Posterior cingulate gyrus (tissue), 11 donors: Measurements from ENCODE around the gene MDC1.

Experiments
- DNase-seq, 10 donors: peaks; one replicate each; pipeline versions ENCODE4 v3.0.0 to v3.0.0-alpha.2; 2020 to 2021; ENCODE audit warnings: mixed read lengths in 3 of 10
- intact Hi-C: fragments of 100-400 bp; cut with DNase I; formaldehyde crosslinking; loops from one replicate; pipeline ENCODE4 v1.15.1; 2023

The MDC1 gene

DNA sequence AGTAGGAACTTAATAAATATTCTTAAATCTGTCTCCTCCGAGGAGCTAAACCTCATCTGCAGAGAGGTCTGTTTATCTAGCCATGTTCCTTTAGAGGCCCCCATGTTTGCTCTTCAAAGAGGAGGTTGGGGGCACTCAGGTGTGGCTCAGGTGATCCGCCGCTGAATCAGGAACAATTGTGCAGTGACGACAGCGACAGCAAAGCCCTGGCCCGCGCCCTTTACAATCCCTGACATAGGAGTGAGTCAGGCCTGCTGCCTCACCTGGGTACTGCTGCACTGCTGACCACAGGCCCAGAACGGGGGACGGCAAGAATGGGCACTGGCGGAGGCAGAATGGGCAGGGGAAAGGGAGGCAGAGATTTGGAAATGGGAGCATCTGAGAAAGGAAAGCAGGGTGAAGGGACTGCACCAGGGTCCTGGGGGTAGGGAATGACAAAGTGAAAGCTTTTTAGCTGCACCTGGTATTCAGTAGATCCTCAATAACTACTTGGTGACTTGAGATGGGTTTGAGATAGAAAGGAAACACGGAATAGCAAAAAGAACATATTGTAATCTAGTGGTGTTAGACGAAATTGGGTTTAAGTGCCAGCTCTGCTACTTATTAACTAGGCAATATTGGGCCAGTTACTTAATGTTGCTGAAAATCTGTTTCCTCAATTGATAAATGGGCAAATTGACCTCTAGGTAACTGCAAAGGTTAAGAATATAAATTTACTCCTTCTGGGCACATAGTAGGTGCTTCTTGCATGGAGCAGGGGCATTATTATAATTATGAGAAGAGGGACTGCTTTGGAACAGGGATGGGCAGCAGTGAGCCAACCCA is 32.7 kb upstream of the MDC1 start:
- intact Hi-C loops = loop anchor here (10.0 kb wide), 1 partner anchor 335 kb away; no protein-coding TSS in a partner anchor
- DNase-seq = peak in 1 of 10 donors; percentile 57

DNA sequence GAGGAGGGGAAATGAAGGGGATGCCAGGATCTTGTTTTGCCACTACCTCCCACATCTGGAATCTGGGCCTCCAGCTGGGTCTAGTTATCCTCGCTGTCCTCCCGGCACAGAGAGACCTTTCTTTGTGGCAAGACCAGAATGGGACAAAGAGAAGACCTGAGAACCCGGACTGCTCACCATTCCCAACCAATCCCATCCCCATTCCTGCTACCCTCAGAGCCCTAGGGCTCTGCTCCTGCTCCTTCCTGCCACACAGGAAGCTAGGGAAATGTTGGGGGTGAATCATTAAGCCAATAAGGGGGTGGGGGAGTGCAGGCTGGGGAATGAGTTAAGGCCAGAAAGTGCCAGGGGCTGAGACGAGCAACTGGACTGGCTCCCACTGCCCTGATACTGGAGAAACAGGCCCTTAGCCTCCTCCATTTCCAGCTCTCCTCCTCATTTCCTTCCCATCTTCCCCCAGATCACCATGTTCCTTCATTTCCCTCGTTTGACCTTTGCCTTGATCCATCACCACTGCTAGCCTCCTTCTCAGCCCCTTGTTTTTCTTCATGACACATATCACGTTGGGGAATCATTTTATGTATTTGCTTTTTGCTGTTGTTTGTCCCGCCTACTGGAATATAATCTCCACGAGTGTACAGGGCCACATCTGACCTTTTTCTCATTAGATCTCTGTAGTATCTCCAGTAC is 31.9 kb upstream of the MDC1 start:
- intact Hi-C loops = loop anchor here (10.0 kb wide), 1 partner anchor 336 kb away; no protein-coding TSS in a partner anchor
- peak in 1 of 10 donors; percentile 24 for DNase-seq

DNA sequence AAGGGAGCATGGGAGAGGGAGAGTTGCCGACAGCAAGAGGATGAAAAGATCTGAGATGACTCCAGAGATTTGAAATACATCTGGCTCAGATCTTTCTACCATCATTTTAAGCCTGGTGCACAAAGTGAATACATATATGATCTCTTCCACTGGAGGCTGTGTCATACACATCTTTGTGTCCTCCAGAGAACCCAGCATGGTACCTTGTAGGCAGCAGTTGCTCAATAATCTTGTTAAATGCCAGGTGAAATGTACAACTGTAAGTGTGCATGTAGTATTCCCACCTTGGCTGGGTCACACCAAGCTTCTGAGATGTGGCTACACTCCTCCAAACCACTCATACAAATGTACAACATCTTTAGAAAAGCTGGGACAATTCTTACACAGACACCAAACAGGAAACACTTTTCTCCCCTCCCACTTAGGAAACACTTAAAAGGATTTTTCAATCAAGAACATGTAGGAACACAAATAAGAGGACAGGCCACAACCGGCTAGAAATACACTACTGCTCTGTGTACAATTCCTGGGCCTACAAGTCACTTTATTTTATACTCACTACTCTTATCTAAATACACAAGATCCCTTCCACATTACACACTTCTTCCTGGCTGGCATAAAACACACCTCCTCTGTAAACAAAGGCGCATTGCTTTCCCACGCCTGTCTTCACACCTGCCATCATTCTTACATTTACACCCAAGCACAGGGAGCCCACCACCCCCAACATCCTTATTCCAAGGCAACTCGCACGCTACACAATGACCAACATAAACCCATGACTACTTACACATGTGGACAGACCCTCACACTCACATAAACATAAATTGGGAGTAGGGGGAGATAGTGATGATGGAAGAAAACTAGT is 31.1 kb upstream of the MDC1 start:
- DNase-seq = peak in 1 of 10 donors; percentile 4
- intact Hi-C loops = loop anchor here (10.0 kb wide), 1 partner anchor 337 kb away; no protein-coding TSS in a partner anchor

DNA sequence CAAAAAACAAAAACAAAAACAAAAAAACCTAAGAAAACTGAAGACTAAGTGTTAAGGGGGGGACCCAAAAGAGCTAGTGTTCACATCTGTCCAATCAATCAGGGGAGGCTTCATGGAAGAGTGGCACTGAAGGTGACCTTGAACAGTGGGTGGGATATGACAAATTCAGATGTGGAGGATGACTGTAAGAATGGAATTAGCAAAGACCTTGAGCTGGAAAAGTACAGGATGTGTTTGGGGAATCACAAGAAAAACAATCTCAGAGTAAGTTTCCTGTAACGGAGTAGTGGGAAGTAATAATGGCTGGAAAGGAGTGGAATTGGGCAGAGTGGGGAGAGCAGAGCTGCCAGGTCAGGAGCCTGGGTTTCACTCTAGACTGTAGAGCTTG is 30.2 kb upstream of the MDC1 start:
- intact Hi-C loops = loop anchor here (10.0 kb wide), 1 partner anchor 338 kb away; no protein-coding TSS in a partner anchor
- DNase-seq = no peak

DNA sequence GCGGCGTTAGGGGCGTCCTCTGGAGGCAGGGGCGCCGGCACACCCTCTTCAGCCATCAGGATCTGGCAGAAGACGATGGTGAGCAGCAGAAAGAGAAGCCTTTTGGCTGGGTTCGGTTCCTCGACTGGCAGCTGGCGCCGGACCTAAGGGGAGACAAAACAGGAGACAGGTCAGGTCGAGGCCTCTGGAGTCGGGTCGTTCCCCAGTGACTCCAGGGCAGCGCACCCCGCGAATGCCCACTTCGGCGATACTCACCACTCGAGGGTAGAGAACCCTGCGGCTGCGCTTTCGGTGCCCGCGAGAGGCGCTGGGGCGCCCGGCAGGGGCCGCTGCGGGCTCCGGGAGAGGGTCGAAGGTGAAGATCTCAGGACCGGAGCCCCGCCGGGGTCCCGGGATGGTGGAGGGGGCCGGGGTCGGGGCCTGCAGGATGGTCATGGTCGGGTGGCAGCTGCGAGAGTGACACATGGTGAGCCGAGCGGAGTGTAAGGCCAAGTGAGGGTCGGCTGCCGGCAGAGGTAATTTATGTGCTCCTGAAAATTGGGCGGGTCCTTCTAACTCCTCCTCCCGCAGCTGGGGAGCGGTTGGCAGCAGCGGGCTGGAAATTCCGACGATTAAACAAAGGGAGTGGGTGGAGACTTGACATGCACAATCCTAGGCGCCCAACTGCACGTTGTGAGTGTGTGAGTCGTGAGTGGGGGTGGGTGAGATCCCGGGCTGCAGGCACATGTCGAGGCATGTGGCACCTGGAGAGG is 27.1 kb upstream of the MDC1 start, which contains the start of gene IER3:
TSS of gene IER3 (minus strand) at position 494 of the 752 bp plus-strand sequence. CDS start at position 465, 29 bp downstream.
- intact Hi-C loops = loop anchor here (5.0 to 10.0 kb wide), 3 partner anchors 38 to 341 kb away; no protein-coding TSS in a partner anchor

GRCh38 chr6:30743099-30744053 is 26.3 kb upstream of the MDC1 start:
- DNase-seq = peak in 1 of 10 donors; percentile 63
- intact Hi-C loops = loop anchor here (5.0 to 10.0 kb wide), 3 partner anchors 39 to 341 kb away; no protein-coding TSS in a partner anchor

More for the DNA sequence above, 27.1 kb upstream of the MDC1 start, which contains the start of gene IER3:
- peak in 7 of 10 donors; percentile 59 to 93 (median 60) for DNase-seq

GRCh38 chr6:30742316-30743098 is 25.4 kb upstream of the MDC1 start, which contains the start of gene FLOT1:
Gene FLOT1 (minus strand): TSS chr6:30742687. CDS start chr6:30742189, 498 bp downstream.
- DNase-seq = peak; percentile 81 to 98 (median 90)
- intact Hi-C loops = loop anchor here (5.0 to 10.0 kb wide), 3 partner anchors 40 to 342 kb away; no protein-coding TSS in a partner anchor

GRCh38 chr6:30741789-30742315 is 24.8 kb upstream of the MDC1 start:
- intact Hi-C loops = loop anchor here (5.0 to 10.0 kb wide), 3 partner anchors 40 to 343 kb away; no protein-coding TSS in a partner anchor

DNA sequence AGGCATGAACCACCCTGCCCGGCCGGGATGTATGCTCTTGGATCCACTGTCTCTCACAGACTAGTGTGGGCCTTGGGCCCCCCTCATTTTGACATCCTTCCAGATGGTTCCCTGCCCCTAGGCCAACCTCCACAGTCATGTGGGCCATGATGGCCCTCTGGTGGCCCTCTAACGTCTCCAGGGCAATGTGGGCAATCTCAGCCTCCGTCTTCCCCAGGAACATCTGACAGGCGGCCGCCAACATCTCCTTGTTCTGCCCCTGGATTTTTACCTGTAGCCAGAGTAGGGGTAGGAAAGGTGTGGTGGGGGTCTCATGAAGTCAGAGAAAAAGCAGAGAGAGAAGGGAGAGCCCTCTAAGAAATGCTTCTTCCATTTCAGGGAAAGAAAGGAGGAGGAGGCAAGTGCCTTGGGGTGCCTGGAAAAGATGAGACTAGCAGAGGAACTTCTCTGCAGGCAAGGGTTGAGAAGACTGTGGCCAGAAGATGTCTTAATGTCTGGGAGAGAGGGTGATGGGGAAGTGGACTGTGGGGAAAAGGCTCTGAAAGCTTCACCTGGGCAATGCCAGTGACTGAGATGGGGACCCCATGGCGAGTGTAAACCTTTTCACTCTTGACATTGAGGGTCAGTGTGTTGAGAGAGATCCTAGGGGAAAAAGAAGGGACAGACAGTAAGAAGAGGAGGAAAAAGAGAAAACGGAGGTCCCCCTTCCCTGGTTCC is 24.1 kb upstream of the MDC1 start:
- peak in 1 of 10 donors; percentile 51 for DNase-seq
- intact Hi-C loops = loop anchor here (5.0 to 10.0 kb wide), 3 partner anchors 41 to 344 kb away; no protein-coding TSS in a partner anchor

More at GRCh38 chr6:30741789-30742315, 24.8 kb upstream of the MDC1 start:
- DNase-seq = peak in 1 of 10 donors; percentile 55

DNA sequence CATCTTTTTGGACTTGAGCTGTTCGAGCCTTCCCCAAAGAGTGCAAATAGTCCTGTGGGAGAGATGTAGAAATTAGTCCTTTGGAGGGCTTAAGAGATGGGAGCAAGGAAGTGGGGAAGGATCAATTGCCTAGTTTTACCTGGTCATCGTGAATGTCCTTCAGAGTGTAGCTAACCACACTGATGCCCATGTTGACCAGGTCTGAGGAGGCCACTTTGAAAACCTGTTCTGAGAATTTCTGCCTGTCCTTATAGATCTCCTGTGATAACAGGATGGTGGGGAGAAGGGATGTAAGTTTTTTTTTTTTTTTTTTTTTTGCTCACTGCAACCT is 23.4 kb upstream of the MDC1 start:
- intact Hi-C loops = loop anchor here (5.0 to 10.0 kb wide), 3 partner anchors 42 to 344 kb away; no protein-coding TSS in a partner anchor
- DNase-seq = no peak

GRCh38 chr6:30738532-30738931 is 21.5 kb upstream of the MDC1 start:
- peak in 1 of 10 donors; percentile 2 for DNase-seq
- intact Hi-C loops = no loop called here

DNA sequence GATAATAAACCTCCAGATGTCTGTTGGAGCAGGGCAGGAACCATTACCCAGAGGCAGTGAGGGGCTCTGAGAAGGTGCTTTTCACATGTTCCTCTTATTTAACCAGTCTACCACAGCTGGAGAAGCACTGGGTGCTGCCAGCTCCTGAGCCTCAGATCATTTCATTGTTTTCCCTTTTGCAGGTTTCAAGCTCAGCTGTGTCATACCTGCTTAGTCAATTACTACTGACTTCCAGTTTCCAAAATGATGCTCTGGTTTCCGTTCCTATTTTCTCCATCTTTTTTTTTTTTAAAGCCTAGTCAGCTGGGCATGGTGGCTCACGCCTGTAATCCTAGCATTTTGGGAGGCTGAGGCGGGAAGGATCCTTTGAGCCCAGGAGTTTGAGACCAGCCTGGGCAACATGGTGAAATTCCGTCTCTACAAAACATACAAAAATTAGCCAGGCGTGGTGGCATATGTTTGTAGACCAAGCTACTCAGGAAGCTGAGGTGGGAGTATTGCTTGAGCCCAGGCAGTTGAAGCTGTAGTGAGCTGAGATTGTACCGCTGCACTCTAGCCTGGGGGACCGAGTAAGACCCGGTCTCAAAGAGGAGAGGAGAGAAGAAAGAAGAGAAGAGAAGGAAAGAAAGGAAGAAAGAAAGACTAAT is 18.7 kb upstream of the MDC1 start:
- DNase-seq = no peak
- intact Hi-C loops = no loop called here

GRCh38 chr6:30732237-30732943 is 15.3 kb upstream of the MDC1 start:
- peak in 3 of 10 donors; percentile 31 to 73 (median 68) for DNase-seq
- intact Hi-C loops = no loop called here

DNA sequence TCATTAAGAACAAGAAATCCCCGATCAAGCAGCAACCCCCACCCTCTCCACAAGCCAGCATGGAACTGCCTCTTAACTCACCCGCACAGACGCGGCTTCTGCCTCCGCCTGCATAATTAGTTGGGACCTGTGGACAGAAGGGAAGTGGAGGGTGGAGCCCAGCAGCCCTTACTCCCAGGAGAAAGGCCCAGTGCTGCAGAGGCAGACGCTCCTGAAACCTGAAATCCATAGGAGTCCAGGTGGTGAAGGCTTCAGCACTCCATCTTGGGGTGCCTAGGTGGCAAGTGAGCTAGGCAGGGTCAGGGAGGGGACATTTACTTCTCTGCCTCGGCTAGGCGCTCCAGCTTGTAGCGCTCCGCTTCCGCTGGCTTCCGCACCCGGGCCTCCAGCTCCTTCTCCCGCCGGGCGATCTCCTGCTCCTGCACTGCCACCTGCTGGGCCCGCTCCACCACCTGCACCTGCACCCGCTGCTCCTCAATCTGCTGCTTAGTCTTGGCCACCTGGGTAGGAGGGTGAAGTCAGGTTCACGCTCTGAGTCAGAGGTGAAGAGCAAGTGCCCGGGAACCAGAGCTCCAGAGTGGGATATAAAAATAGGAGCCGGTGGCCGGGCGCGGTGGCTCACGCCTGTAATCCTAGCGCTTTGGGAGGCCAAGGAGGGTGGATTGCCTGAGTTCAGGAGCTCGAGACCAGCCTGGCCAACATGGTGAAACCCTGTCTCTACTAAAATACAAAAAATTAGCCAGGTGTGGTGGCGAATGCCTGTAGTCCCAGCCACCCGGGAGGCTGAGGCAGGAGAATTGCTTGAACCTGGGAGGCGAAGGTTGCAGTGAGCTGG is 13.7 kb upstream of the MDC1 start:
- DNase-seq = peak in 9 of 10 donors; percentile 50 to 96 (median 72)
- intact Hi-C loops = no loop called here
